T47D (cell line): ENCODE measurements around the gene TRPT1.
A peak's percentile ranks its signal among the peaks of the same experiment; 100 is the strongest.

Source experiments
- DNase-seq, 2 experiments: peaks; one replicate each; pipeline versions ENCODE4 v3.0.0 to v3.0.0-alpha.2; 2011 to 2012; ENCODE audit warnings: low read depth in 1 of 2, low spot score in 1 of 2
- JUND ChIP-seq: IDR thresholded peaks from 2 replicates; pipeline ENCODE4 v1.6.1; 2012; ENCODE audit warnings: low read depth
- in situ Hi-C: cut with HindIII; loops from 2 replicates; pipeline ENCODE4 v1.10.0; 2016; ENCODE audit warnings: low sequenced_read_pairs, low pct_unique_long_range_greater_than_20kb

Gene TRPT1

GRCh38 chr11:64225608-64226506, at the start of gene TRPT1, which contains the start of gene NUDT22:
Gene TRPT1, minus strand, starts transcription at chr11:64226186. Its CDS starts 326 bp downstream, at chr11:64225860.
Gene NUDT22, plus strand, starts transcription at chr11:64226274. Its CDS starts 379 bp downstream, at chr11:64226653.
- in situ Hi-C loops = no loop called here
- DNase-seq = peak; percentile 92 to 97
- TF ChIP-seq JUND = no peak

- TF ChIP-seq JUND = no peak
- in situ Hi-C loops = no loop called here
- DNase-seq = no peak
Measured at GRCh38 chr11:64275031-64275800, 49.2 kb upstream of the TRPT1 start.

DNA sequence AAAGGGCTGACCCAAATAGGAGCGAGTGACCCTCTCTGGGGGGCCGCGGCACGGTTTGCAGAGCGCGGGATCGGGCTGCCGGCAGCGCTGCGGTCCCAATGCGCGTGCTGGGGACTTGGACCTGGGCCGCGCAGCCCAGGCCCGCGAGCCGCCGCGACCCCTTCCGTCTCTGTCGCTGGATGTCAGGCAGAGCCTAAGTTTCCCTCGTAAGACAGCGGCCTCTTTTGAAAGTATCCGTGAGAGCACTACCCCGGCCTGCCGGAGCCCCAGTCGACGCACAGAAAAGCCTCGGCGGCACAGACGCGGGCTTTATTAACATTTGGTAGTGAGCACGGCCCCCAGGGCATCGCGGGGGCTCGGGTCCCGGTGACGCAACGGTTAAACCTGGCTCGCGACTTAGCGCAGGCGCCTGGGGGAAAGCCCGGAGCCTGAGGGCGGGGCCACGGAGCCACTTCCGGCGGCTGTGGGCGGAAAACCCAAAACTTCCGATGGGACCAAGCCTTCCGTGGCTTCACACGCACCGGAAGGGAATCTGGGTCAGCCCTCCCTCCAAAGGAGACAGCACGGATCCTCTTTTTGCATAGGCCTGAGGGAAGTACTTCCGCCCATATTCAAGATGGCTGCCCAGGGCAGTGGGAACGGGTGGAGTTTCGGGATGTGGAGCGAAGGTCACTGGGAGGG, 43.7 kb upstream of the TRPT1 start:
- TF ChIP-seq JUND = no peak
- peak; percentile 84 to 100 for DNase-seq
- in situ Hi-C loops = no loop called here

DNA sequence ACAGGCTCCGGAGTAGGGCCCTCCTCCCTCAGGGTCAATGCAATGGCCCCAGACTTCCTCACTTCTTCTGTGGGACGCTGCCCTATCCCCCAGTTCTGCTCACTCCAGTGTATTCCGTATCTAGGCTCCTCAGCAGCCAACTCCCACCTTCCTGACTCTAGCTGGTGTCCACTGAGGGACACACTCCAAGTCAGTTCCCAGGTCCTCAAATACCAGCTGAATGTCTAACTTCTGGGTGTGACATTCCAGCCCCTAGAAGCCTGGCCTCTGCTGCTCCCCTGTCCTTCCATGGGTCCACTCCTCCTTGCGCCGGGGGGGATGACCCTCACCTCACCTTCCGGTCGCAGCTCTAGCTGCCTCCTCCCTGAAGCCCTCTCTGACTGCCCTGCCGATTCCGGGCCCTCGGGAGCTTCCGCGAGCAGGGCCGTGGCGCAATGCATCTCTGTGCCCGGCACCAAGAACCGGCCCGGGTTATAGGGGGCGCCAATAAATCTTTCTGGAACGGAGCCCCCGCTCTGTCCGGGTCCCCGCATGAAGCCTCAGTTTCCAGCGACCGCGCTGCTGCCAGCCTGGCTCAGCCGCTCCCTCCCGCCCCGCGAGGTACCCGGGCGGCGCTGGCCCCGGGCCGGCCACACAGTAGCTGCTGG, 43.0 kb upstream of the TRPT1 start:
- in situ Hi-C loops = no loop called here
- no peak for TF ChIP-seq JUND
- DNase-seq = peak in 1 of 2 experiments; percentile 59

GRCh38 chr11:64268025-64268892, 42.3 kb upstream of the TRPT1 start:
- in situ Hi-C loops = no loop called here
- no peak for DNase-seq

DNA sequence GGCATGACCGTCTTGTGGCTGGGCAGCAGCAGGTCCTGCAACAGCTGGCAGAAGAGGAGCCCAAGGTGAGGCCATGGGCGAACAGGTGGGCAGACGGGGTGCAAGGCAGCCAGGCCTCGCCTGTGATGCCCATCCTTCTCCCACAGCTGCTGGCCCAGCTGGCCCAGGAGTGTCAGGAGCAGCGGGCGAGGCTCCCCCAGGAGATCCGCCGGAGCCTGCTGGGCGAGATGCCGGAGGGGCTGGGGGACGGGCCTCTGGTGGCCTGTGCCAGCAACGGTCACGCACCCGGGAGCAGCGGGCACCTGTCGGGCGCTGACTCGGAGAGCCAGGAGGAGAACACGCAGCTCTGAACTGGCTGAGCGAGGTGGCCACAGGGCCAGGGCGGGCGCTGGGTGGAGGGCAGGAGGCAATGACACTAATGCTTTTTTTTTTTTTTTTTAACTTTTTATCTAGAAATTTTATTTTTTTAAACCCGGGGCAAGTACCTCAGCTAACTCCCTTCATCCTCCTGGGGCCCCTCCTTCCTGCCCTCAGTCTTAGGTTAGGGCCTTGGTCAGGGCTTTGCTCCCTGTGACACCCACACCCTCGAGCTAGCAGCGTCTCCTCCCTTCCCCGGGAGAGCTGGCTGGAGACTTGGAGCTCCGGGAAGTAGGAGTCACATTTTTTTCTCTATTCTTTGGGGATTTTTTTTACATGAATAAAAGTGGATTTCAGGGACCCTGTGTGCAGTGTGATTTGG, 41.4 kb upstream of the TRPT1 start:
- in situ Hi-C loops = no loop called here
- no peak for TF ChIP-seq JUND
- DNase-seq = no peak

More at GRCh38 chr11:64268025-64268892, 42.3 kb upstream of the TRPT1 start:
- TF ChIP-seq JUND = no peak

DNA sequence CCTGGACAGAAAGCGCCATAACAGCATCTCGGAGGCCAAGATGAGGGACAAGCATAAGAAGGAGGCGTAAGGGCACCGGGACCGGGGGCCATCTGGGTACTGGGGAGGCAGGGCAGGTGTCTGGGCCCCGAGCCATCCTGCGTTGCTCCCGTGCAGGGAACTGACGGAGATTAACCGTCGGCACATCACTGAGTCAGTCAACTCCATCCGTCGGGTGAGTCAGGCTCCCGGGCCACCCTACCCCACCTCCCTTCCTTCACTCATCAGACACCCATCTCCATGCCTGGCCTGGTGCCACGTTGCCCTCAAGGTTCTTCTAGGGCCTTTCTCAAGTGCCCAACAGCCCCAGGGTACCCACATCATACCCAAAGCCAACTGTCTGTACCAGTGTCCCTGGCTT, 40.4 kb upstream of the TRPT1 start:
- no peak for TF ChIP-seq JUND
- in situ Hi-C loops = no loop called here
- DNase-seq = no peak

DNA sequence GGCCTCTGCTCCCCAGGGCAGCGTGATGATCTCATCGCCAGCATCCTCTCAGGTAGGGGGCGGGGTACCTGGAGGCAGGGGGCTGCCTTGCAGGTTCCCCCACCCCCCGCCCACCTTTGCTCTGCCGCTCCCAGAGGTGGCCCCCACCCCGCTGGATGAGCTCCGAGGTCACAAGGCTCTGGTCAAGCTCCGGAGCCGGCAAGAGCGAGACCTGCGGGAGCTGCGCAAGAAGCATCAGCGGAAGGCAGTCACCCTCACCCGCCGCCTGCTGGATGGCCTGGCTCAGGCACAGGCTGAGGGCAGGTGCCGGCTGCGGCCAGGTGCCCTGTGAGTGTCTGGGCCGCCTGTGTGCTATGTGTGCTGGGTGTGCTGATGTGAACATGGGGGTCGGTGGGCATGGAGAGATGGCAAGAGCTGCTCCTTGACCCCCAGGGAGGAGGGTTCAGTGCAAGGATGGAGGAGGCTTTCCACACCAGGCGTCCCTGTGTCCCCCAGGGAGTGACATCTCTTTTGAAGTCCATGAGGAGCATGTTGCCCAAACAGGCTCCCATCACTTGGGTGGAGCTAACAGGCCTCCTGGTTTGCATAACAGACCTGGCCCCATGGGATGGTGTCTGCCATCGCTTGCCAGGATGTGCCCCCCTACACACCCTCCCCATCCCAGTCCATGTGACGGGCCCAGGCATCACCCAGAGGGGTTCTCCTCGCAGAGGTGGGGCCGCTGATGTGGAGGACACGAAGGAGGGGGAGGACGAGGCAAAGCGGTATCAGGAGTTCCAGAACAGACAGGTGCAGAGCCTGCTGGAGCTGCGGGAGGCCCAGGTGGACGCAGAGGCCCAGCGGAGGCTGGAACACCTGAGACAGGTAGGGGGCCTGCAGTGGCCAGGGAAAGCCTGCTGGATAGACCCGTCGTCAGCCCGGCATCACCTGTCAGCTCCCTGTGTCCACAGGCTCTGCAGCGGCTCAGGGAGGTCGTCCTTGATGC, 39.5 kb upstream of the TRPT1 start:
- in situ Hi-C loops = no loop called here
- no peak for TF ChIP-seq JUND
- DNase-seq = no peak

DNA sequence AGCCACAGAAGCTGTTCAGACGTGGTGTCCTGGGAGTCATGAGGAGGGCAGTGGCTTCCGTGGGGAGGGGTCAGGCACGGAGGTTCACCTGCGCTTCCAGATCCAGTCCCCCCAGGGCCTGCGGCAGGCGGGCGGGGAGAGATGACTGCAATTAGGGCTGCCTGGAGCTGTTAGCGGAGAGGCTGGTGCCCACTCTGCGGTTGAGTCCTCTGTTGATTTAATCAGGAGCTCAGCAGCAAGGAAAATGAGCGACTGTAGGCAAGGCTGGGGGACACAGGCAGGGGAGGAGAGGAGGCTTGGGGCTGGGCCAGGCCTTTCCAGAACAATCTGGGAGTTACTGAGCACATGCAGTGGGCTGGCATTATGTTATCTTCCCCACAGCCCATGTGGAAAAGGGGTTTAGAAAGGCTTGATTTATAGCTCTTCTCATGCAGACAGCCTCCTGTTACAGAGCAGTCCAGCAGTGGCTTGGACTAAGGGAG, 38.4 kb upstream of the TRPT1 start:
- TF ChIP-seq JUND = no peak
- DNase-seq = no peak
- in situ Hi-C loops = no loop called here

DNA sequence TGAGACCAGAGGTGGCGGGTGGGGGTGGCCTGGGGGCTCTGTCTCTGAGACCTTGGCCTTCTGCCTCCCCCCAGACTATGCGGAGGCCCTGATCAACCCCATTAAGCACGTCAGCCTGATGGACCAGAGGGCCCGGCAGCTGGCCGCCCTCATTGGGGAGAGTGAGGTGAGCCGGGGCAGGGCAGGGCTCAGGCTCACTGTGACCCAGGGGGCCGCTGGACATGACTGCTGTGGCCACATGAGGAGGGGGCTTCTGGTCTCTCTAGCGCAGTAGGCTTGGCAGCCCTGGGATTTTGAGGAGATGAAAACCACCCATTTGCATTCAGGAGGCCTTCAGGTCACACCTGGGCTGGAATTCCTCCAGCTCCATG, 37.9 kb upstream of the TRPT1 start:
- no peak for DNase-seq
- in situ Hi-C loops = no loop called here
- TF ChIP-seq JUND = no peak
